GM18517 (cell line): ENCODE results near the gene IGFN1.

ENCODE experiments used
- ATAC-seq: cut with Tn5 transposase; IDR thresholded peaks from one replicate; pipeline ENCODE4 v1.9.1; 2021; ENCODE audit warnings: mild to moderate bottlenecking, moderate library complexity; ENCODE audit not compliant: unreplicated experiment

Gene IGFN1

GRCh38 chr1:201215531-201216357 is 25.1 kb downstream of the IGFN1 start:
- ATAC-seq = no peak

- ATAC-seq = no peak
These were observed 25.9 kb downstream of the IGFN1 start for GRCh38 chr1:201216395-201217085.

- no peak for ATAC-seq
These were observed 26.5 kb downstream of the IGFN1 start for GRCh38 chr1:201217146-201217545.

- no peak for ATAC-seq
These were observed 27.2 kb downstream of the IGFN1 start for GRCh38 chr1:201217851-201218250.

DNA sequence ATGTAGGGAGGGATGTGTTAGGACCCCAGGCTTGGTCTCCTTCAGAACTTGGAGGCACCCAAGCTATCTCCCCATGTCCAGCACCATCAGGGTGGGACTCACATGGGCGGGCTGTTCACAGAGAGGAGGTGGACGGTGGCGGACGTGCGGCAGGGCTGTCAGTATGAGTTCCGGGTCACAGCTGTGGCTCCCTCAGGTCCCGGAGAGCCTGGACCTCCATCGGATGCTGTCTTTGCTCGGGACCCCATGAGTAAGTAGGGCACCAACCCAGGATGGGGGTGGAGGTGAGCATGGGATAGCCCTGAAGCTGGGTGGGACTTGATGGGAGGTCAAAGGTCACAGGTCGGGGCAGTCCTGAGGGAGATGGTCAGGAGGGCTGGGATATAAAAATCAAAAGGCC is 27.8 kb downstream of the IGFN1 start:
- ATAC-seq = no peak

GRCh38 chr1:201219481-201220387 is 29.1 kb downstream of the IGFN1 start:
- no peak for ATAC-seq

- no peak for ATAC-seq
These were observed 29.7 kb downstream of the IGFN1 start for GRCh38 chr1:201220388-201220715.

DNA sequence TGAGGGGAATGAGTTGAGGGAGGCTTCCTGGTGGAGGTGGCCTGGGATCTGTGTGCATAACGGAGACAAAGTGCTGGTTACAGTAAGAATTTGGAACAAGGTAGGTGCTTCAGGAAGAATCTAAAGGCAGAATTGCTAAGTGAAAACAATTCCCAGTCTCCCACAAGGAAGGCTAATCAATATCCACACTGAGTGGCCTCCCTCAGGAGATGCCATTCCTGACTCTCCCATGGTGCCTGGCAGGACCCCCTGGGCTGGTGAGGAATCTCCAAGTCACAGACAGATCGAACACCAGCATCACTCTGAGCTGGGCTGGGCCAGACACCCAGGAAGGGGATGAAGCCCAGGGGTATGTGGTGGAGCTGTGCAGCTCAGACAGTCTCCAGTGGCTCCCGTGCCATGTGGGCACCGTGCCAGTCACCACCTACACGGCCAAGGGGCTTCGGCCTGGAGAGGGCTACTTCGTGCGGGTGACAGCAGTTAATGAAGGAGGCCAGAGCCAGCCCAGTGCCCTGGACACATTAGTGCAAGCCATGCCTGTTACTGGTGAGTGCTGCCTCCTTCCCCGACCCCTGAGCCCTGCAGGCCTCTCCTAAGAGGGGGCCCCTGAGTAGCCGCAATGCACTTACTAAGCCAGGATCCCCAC is 30.7 kb downstream of the IGFN1 start:
- no peak for ATAC-seq

DNA sequence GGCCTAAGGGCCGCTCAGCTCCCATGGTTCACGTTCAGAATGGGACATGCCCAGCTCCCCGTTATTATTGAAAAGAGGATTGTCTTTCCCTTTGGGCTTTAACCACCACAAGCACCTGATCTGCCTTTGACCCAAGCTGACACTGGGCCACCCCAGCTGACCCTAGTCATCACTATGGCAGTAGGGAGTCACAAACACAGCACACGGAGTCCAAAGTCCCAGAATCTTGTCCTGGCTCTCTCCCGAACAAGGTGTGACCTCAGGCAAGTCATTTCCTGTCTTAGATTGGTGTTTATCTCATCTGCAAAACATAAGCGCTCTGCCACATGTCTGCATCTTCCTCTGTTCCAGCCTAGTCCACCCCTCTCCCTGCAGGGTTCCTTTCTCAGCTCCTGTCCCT is 31.5 kb downstream of the IGFN1 start:
- no peak for ATAC-seq

DNA sequence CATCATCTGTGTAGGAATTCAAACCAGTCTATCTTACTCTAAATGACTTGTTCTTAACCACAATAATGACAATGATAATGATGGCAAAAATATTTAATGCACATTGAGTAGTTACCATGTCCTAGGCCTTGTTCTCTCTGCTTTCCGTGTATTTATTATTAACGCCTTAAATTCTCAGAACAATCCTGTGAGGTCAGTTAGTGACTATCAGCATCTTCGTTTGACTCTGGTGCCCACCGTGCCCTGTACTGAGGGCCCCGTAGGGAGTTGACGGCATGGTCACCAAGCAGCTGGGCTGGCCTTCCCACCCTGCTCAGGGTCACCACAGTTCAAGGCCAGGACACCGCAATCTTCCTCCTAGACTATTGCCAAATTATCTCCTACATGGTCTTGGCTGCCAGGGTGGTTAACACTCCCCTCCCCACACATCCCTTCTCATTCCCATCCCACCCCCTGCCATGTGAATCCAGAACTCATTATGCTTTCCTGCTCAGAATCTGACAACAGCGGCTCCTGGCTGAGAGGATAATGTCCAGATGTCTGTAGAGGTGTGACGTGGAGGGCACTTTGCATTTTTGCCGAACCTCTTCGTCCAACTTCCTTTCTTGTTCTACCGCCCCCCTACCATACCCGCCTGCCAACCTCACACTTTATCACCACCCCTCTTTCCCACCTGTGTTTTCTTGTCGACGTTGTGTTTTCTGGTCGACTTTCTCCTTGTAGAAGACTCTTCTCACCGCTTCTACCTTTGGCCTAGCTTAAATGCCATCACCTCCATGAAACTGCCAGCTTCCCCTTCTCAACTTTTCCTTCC is 33.4 kb downstream of the IGFN1 start:
- ATAC-seq = no peak

DNA sequence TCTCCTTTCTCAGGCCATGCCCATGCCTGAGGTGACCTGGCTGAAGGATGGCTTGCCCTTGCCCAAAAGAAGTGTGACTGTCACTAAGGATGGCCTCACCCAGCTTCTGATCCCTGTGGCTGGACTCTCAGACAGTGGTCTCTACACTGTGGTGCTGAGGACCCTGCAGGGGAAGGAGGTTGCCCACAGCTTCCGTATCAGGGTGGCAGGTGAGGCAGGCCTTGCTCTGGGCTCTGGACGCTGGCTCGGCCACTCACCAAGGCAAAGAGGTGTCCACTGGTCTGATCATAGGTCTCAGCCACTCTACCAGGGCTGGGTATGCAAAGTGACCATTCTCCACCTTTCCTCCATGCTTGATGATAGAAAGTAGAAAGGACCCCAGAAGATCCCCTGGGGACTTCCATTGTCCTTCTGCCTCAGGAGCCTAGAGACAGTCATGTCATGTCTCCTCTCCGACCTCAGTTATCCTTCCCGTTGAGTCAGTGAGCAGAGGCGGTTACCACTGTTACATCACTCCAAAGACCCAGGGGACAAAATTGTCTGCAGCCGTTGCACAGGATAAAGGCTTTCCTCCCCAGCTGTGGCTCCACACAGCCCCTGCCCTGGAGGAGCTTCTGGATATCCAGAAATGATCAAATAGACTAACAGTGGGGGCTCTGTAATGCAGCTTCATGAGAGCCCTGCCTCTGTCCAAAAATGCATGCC is 34.2 kb downstream of the IGFN1 start:
- ATAC-seq = no peak

DNA sequence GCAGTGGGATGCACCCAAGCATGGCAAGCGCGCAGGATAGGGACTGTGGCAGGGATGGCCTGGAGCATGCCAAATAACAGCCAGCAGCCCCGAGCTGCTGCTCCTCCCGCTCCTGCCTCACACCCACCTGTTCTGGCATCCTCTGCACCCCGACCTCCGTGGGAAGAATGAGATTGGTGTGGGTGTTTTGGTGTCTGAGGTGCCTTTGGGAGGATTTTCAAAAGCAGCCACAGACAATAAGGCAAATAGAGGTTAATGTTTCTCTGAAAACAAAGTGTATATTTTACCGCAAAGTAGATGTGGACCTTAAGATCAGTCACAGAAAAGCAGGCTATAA is 35.5 kb downstream of the IGFN1 start:
- no peak for ATAC-seq

GRCh38 chr1:201226859-201227488 is 36.4 kb downstream of the IGFN1 start:
- ATAC-seq = no peak

DNA sequence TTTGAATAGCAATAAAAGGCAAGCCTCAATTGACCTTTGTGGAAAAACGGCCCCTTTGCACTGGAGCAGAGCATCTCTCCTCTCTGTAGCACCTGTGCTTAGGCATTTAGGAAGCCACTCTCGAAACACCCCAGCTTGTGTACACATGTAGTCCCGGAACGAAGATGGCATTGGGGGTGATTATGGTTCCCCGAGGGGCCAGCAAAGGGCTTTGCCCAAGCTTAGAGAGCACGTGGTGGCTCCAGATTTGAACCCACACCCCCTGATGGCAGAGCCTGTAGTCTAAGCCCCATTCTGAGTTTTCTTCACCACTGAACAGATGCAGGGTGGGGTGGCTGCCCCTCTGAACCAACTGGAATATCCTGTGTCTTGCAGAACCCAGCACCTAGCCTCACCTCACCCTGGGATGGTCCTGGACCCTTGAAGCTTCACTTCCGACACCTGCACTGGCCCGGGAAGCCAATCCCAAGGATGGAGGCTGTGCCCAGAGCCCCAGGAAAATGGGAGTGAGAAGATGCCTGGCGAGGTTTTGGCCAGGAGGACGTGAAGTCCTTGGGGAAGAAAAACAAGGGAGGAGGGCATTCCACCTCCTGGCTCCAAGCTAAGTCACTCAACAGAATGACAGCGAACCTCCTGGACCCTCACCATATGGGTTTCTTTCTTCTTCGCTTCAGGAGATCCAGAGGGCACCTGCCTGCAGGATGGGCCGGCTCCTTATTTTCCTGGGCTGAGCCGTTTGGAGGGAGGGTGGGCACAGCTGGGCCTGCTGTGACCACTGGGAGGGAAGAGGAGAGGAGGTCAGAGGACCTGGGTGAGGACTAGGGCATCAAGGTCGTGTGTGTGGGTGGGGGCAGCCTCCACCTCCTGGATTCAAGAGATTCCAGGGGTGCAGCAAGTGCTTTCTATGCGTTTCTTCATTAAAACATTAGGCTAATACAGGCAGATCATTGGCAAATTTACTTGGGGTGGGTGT is 37.7 kb downstream of the IGFN1 start:
- no peak for ATAC-seq

DNA sequence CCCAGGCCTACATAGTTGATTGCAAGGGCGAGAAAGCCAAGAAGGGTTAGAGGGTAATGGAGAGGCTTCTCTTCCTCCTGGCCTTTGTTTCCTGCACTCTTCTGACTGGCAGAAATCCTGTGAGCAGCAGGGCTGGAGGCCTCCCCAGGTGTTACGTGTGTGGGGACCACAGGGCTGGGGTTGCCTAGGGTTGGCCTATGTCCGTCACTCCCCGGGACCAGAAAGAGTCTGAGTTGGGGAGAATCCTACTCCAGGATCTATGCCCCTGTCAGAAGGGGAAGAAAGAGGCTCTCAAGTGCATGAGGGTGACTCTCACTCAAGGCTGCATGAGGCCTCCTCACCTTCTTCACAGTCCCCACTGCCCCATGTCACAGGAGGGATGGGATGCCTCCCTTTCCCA is 38.5 kb downstream of the IGFN1 start:
- ATAC-seq = no peak

DNA sequence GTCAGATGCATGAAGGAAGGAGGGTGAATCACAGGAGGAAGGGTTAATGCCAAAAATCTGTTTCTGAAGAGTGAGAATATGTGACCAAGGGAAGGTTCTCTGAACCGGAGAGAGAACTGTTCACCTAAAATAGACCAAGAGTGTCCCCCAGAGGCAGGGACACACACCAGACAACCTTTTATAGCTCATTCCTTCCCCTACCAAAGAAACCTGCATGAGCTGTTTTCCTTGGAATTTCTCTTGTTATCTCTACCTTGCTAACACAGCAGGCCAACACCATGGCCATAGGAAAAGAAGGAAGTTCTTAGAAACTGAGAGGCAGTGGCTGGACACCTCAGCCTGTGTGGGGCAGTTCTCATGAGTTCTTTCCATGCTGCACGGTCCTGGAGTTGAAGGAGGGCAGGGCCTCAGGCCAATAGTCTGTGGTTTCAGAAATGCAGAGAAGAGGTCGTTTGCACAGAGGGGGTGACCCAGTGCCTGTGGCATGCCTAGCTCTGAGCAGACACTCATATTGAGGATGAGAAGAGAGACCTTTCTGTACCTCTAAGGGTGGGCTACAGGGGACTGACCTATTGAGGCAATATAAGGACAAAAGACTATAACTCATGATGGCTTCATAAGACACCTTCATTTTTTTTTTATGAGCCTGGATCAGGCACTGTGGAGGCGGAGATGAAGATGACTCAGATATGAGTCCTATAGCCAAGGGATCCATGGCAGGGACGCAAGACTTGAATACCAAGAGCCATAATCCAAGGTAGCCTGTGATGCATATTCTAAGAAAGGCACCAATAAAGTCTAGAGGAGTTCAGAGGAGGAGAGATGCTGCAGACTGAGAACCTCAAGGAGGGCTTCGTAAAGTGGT is 39.4 kb downstream of the IGFN1 start:
- no peak for ATAC-seq

- ATAC-seq = no peak
These were observed 40.1 kb downstream of the IGFN1 start for GRCh38 chr1:201230676-201231075.
